DLD1 (cell line): ENCODE measurements around the gene SH3BGRL2.

Experiments
- in situ Hi-C: cut with HindIII; loops from 2 replicates; pipeline ENCODE4 v1.10.0; 2017; ENCODE audit warnings: low sequenced_read_pairs

Gene SH3BGRL2

DNA sequence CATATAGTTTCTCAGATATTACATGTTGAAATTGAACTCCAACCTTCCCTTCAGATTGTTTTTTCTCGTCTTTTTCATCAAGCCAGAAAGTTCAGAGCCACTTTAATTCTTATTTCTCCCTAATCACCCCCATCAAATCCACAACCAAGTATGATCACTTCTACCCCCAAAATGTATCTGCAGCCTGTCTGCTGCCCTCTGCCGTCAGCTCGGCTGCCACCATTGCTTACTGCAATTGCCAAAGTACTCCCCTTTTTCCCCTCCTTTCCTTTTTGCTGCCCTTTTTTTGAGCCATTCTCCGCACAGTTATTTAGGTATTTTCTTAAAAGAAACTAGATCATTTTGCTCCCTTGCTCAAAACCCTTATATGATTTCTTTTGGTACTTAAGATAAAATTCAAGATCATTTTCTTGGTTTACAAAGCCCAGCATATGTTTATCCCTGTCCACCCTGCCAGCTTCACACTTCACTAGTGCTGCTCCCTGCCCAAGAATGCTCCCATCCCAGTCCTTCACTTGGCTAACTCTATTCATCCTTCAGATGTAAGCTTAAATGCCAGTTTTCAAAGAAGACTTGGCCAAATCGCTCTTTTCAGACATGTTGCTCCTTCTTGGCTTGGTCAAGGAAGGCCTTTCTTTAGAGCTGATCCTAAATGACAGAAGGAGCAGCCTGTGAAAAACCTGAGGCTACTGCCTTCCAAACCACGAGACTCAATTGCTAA, 63.7 kb downstream of the SH3BGRL2 start:
- in situ Hi-C loops, result no loop called here

DNA sequence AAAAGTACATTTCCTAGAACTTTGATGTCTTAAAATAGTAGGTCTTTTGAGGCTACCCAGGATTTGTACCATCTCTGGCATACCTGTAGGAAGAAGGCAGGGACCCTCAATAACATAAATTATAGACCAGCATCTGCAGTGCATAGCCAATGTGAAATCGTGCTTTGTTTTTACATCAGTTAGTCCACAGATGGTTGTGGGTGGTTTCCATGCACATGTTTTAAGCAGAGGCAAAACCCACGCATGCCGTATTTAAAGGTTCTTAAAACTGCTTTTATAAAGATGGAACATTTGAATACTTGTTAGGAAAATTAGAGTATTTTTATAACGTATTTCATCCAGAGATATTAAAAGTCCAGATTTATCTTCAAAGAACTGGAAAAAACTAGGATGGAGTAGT, 66.3 kb downstream of the SH3BGRL2 start:
- in situ Hi-C loops, result no loop called here

GRCh38 chr6:79699606-79700005, 68.5 kb downstream of the SH3BGRL2 start:
- in situ Hi-C loops, result no loop called here

DNA sequence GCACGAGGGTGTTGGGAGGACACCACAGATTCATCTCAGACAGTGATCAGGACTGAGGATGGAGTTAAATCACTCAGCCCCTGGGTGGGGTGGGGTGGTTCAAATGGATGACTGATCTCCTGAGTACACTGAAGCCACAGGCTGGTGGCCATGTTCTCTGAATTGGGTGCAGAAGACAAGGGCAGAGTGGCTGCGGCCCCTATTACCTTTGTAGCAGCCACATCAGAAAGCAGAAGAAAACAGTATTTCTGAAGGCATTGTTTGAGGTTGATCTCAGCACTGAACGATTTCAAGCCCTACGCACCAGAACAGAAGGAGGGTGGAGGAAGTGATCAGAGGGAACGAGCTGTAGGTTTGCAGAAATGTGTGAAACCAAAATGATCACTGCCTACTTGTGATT, 71.6 kb downstream of the SH3BGRL2 start:
- in situ Hi-C loops, result no loop called here

- in situ Hi-C loops, result no loop called here
These were observed 73.1 kb downstream of the SH3BGRL2 start for GRCh38 chr6:79704200-79704599.

GRCh38 chr6:79705456-79705995, 74.4 kb downstream of the SH3BGRL2 start:
- in situ Hi-C loops, result no loop called here

DNA sequence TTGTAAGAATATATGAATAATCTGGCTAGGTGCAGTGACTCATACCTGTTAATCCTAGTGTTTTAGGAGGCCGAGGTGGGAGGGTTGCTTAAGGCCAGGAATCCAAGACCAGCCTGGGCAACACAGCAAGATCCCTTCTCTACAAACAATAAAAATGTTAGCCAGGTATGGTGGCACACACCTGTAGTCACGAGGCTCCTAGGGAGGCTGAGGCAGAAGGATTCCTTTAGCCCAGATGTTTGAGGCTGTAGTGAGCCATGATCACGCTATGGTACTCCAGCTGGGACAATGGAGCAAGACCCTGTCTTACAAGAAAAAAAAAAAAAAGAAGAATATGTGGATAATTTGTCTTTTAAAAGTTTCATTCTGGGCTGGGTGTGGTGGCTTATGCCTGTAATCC, 75.4 kb downstream of the SH3BGRL2 start:
- in situ Hi-C loops, result no loop called here

- in situ Hi-C loops, result no loop called here
These were observed 76.5 kb downstream of the SH3BGRL2 start for GRCh38 chr6:79707621-79708020.

DNA sequence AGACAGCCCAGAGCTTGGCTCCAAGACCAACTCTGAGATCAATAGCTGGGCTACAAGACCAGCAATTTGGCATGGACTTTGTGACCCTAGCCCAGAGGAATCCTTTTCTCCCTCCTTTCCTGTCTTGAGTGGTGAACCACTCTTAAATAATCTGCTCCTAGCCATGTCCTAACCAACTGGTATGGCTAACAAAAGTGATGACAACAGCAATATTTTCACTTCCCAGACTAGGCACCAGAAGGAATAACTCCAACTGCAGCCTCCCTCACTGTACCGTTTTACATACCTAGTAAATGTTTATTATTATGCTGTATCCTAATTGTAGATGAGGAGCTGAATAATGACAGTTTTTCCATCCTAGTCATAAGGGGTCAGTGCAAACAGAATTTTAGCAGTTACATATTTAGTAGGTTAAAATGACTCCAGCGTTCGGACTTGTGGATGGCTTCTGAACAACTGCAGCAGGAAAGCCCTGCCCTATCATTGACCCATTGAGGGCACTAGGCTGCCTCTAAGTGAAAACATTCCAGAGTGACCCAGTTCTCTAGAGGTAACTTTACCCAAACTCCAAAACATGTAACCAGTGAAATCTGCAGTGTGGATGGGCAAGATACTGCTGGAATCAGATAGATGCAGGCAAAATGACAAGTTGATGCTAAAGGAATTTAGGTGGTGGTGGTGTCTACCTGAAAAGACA, 77.1 kb downstream of the SH3BGRL2 start:
- in situ Hi-C loops, result no loop called here

GRCh38 chr6:79710127-79710526, 79.0 kb downstream of the SH3BGRL2 start:
- in situ Hi-C loops, result no loop called here

GRCh38 chr6:79711167-79711566, 80.0 kb downstream of the SH3BGRL2 start:
- in situ Hi-C loops, result no loop called here

DNA sequence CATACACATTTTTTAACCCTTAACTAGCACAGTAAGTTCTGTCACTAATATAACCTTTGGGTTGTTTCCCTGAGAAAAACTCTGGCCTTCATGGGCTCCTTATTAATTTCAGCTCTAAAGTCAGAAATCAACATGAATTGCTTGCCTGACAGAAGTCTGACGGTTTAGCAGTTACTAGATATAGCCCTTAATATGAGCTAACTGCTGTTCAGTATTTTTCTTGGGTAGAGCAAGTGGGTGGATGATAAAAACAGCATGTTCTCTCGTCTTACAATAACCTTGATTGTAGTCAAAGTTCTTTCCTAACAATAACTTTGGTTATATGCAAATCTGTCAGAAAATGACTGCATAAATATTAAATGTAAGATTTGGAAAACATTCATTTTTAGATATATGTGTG, 81.0 kb downstream of the SH3BGRL2 start:
- in situ Hi-C loops, result no loop called here

GRCh38 chr6:79712616-79713135, 81.5 kb downstream of the SH3BGRL2 start:
- in situ Hi-C loops, result no loop called here

DNA sequence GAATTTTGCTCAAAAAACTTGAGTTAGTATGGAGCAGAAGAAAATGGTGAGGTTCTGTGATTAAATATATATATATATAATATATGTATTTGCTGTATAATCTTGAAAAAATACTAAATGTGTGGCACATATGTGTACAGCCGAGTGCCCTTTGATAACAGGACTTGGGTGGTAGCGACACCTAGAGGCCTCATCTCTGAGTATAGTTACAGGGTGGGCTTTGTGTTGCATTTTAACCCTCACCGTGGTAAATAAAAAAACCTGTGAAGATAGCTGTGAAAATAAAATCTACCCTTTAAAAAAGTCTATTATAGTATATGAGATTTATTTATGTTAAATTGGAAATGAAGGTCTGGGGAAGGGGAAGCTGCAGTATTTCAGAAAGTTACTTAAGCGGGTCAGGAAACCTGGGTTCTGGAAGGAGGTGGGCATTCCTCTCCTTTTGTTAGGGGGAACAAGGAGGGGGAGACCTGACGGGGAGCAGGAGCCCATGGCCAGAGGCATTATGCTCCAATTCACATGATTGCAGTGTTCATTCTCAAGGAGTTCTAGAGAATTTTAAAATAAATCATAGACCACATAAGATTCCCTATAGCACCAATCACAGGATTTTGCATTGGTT, 82.7 kb downstream of the SH3BGRL2 start:
- in situ Hi-C loops, result no loop called here

GRCh38 chr6:79717989-79718388, 86.9 kb downstream of the SH3BGRL2 start:
- in situ Hi-C loops, result no loop called here

- in situ Hi-C loops, result no loop called here
These were observed 87.5 kb downstream of the SH3BGRL2 start for GRCh38 chr6:79718509-79719247.

- in situ Hi-C loops, result no loop called here
These were observed 88.3 kb downstream of the SH3BGRL2 start for GRCh38 chr6:79719248-79719960.

DNA sequence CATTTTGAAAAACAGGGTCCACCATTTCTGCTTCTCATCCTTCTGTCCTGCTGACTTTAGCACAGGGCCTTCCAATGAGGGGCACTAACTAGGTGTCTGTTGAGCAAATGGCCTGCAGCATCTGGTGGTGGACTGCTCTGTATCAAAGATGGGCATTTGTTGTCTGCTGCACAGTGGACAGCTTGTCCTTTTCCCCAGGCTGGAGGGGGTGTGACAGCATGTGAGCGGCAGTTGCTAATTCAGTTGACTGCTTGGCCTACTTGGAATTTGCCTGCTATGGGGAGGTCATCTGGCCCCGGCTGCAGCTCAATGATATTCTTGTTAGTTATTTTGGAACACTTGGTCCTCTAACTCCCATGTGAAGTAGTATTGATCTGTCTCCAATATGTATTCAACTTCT, 93.7 kb downstream of the SH3BGRL2 start:
- in situ Hi-C loops, result no loop called here

DNA sequence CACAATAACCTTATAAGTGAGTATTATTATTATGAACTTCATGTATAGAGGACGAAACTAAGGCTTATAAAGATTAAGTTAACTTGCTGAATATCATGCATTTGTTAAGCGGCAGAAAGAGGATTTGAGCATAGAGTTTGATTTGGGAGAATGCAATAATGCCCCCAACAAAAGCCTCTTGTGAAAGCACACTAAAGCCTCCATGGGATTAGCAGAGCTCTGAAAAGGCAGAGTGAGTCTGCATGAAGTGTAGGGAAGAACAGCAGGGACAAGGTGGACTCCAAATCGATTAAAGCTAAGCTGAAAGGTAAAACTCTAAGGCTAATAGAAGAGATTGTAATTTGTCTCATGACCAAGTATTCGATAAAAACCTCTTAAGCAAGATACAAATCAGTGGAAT, 100.3 kb downstream of the SH3BGRL2 start:
- in situ Hi-C loops, result no loop called here

GRCh38 chr6:79733388-79733787, 102.3 kb downstream of the SH3BGRL2 start:
- in situ Hi-C loops, result no loop called here
